GM12878 (cell line): ENCODE results near the gene FAM170B. TPM values are rescaled to one million over a fixed set of nuclear protein-coding genes. Genes with fewer than 3 reads are reported as not detected.

Experiments
- ATAC-seq: fragments of 200-7000 bp; cut with Tn5 transposase; 3 replicates; pipeline ENCODE4 v1.9.1; 2020; ENCODE audit warnings: mild to moderate bottlenecking, moderate library complexity
- BruUV-seq: library from RNA; stranded (reverse); fragments of 400-500 nt; replicated peaks from 2 replicates; lab custom pipeline; 2021; lab: Mats Ljungman, UMichigan
- CTCF ChIA-PET: fragments of 300-600 bp; sonication (Branson Sonifier 250); formaldehyde crosslinking; extraction: SDS; loops from one replicate; lab custom pipeline; 2021; ENCODE audit warnings: inconsistent platforms; lab: Yijun Ruan, JAX
- POLR2A ChIA-PET: fragments of 350-600 bp; formaldehyde crosslinking; extraction: SDS; loops from one replicate; lab custom pipeline; 2021; ENCODE audit warnings: inconsistent platforms; lab: Charles Lee
- RAD21 ChIA-PET: fragments of 300-600 bp; sonication (Branson Sonifier 250); formaldehyde crosslinking; loops from one replicate; lab custom pipeline; 2023; ENCODE audit warnings: antibody characterized with exemption; ENCODE audit not compliant: unreplicated experiment; lab: Charles Lee
- SMC1A ChIA-PET: fragments of 300-600 bp; sonication (Branson Sonifier 250); formaldehyde crosslinking; loops from one replicate; lab custom pipeline; 2023; ENCODE audit not compliant: unreplicated experiment, uncharacterized antibody; lab: Charles Lee
- DNase-seq: peaks from one replicate; pipeline ENCODE4 v3.0.0-alpha.2; 2011; ENCODE audit warnings: low read depth, low spot score
- FAIRE-seq: peaks from 3 replicates; lab custom pipeline; 2011; peaks lifted over from hg19 to GRCh38; lab: Jason Lieb, UNC
- H2AFZ ChIP-seq: 2 replicates; pipeline ENCODE4 v1.6.0; 2011; ENCODE audit warnings: low read depth, low read length, control low read depth; ENCODE audit not compliant: control insufficient read depth
- H3K27ac ChIP-seq: 2 replicates; pipeline ENCODE4 v1.5.1; 2011; ENCODE audit warnings: control low read depth; ENCODE audit not compliant: control insufficient read depth, insufficient read depth
- H3K27me3 ChIP-seq, 2 experiments: replicated peaks in 1 of 2; 2 replicates each; pipeline versions ENCODE4 v1.6.0 to v1.6.1; 2011; ENCODE audit warnings: low read length in 1 of 2; ENCODE audit not compliant: control insufficient read depth in 2 of 2, insufficient read depth in 2 of 2
- H3K36me3 ChIP-seq, 2 experiments: 2 replicates each; pipeline ENCODE4 v1.5.1; 2011; ENCODE audit warnings: low read length in 1 of 2; ENCODE audit not compliant: control insufficient read depth in 2 of 2, insufficient read depth in 2 of 2
- H3K4me1 ChIP-seq: 2 replicates; pipeline ENCODE4 v1.6.1; 2011; ENCODE audit warnings: mild to moderate bottlenecking, low read length, moderate library complexity, mixed read lengths; ENCODE audit not compliant: control insufficient read depth, insufficient read depth
- H3K4me2 ChIP-seq: 2 replicates; pipeline ENCODE4 v1.6.0; 2011; ENCODE audit warnings: control low read depth; ENCODE audit not compliant: control insufficient read depth, insufficient read depth
- H3K4me3 ChIP-seq: fragments of 200-600 bp; sonication (generic); 2 replicates; pipeline ENCODE4 v1.5.1; 2016
- H3K79me2 ChIP-seq: 2 replicates; pipeline ENCODE4 v1.6.0; 2011; ENCODE audit warnings: low read length; ENCODE audit not compliant: control insufficient read depth, insufficient read depth
- H3K9ac ChIP-seq: 2 replicates; pipeline ENCODE4 v1.8.0; 2011; ENCODE audit warnings: low read length, control low read depth, mixed read lengths; ENCODE audit not compliant: control insufficient read depth, insufficient read depth
- H3K9me3 ChIP-seq: replicated peaks from 3 replicates; pipeline ENCODE4 v1.5.1; 2011; ENCODE audit warnings: mild to moderate bottlenecking, low read length; ENCODE audit not compliant: control insufficient read depth, insufficient read depth
- H4K20me1 ChIP-seq: 2 replicates; pipeline ENCODE4 v1.6.0; 2011; ENCODE audit not compliant: control insufficient read depth, insufficient read depth
- ASH2L ChIP-seq: fragments of 300-600, 200-600 bp; sonication (generic); IDR thresholded peaks from 2 replicates; pipeline ENCODE4 v1.6.1; 2017; ENCODE audit warnings: low read depth, mild to moderate bottlenecking, borderline replicate concordance
- BACH1 ChIP-seq: fragments of 450-650 bp; IDR thresholded peaks from 2 replicates; pipeline ENCODE4 v1.6.1; 2017; ENCODE audit warnings: mild to moderate bottlenecking, borderline replicate concordance
- BRCA1 ChIP-seq: IDR thresholded peaks from 2 replicates; pipeline ENCODE4 v1.6.1; 2011; ENCODE audit warnings: low read depth, low read length, improper control_type of control experiment
- EED ChIP-seq: sonication (generic); IDR thresholded peaks from 2 replicates; pipeline ENCODE4 v1.6.1; 2016; ENCODE audit warnings: antibody characterized with exemption, low read depth
- EZH2 ChIP-seq: IDR thresholded peaks from 2 replicates; pipeline ENCODE4 v1.6.1; 2012; ENCODE audit warnings: low read depth, mild to moderate bottlenecking, control low read depth, inconsistent platforms, low read length, borderline replicate concordance; ENCODE audit not compliant: control insufficient read depth
- KAT2A ChIP-seq: conservative IDR thresholded peaks from 2 replicates; pipeline ENCODE4 v1.6.1; 2011; ENCODE audit warnings: low read depth, low read length; ENCODE audit not compliant: control insufficient read depth
- LARP7 ChIP-seq: fragments of 450-650 bp; IDR thresholded peaks from 2 replicates; pipeline ENCODE4 v1.6.1; 2017; ENCODE audit warnings: mild to moderate bottlenecking
- MXI1 ChIP-seq: fragments of 150-350 bp; IDR thresholded peaks from 2 replicates; pipeline ENCODE4 v1.6.1; 2011; ENCODE audit warnings: low read depth, mild to moderate bottlenecking, inconsistent platforms, low read length, improper control_type of control experiment
- PML ChIP-seq: IDR thresholded peaks from 2 replicates; pipeline ENCODE4 v1.6.1; 2012; ENCODE audit warnings: low read length, inconsistent platforms
- POU2F2 ChIP-seq: IDR thresholded peaks from 3 replicates; pipeline ENCODE4 v1.6.1; 2011; ENCODE audit warnings: low read depth, mild to moderate bottlenecking, low read length, borderline replicate concordance
- RELA ChIP-seq: fragments of 450-650 bp; IDR thresholded peaks from 2 replicates; pipeline ENCODE4 v1.8.0; 2014; ENCODE audit warnings: borderline replicate concordance; ENCODE audit not compliant: partially characterized antibody
- TBL1XR1 ChIP-seq: IDR thresholded peaks from 2 replicates; pipeline ENCODE4 v1.6.1; 2012; ENCODE audit warnings: low read depth, low read length, improper control_type of control experiment
- ZNF622 ChIP-seq: fragments of 450-650 bp; IDR thresholded peaks from 2 replicates; pipeline ENCODE4 v1.6.1; 2017; ENCODE audit warnings: mild to moderate bottlenecking, inconsistent platforms
- WGBS: methylation state at CpG from one replicate; pipeline ENCODE4 v1.1.6; 2016; ENCODE audit warnings: low lambda C conversion rate; ENCODE audit not compliant: insufficient replicate concordance, insufficient coverage; ENCODE audit errors: missing lambda C conversion rate; 5-methylcytosine and 5-hydroxymethylcytosine counted together
- in situ Hi-C: fragments of 300-500 bp; cut with MboI; formaldehyde crosslinking; loops from 9 replicates; pipeline ENCODE4 v1.14.3; 2018; ENCODE audit warnings: mixed read lengths
- intact Hi-C: fragments of 100-400 bp; cut with micrococcal nuclease; formaldehyde crosslinking; loops from one replicate; pipeline ENCODE4 v1.14.2; 2022; ENCODE audit not compliant: unreplicated experiment
- polyA plus RNA-seq, 11 experiments: library from polyadenylated mRNA; depleted of rRNA in 4 of 11; unstranded in 6 of 11; stranded (reverse) in 5 of 11; fragments of >200 nt; fragmentation: Nextera tagmentation in 4 of 11; fragmentation: Illumina TruSeq in 1 of 11; extraction: Ambion mirVana in 4 of 11; extraction: Trizol in 1 of 11; gene quantifications; 1 replicate in 1 of 11; 2 replicates in 10 of 11; pipeline versions ENCODE4 v1.2.1 to v1.2.3, GENCODE V29; 2011 to 2016; ENCODE audit warnings: inconsistent platforms in 2 of 11, missing spikeins in 2 of 11, low read depth in 1 of 11
- total RNA-seq, 4 experiments: library from RNA; depleted of rRNA in 3 of 4; stranded (reverse); fragments of >200 nt in 3 of 4; fragmentation: Illumina TruSeq in 1 of 4; extraction: Trizol in 1 of 4; gene quantifications; 2 replicates each; pipeline versions ENCODE4 v1.2.1 to v1.2.3, GENCODE V29; 2013 to 2021
- TF ChIP-seq, protein P1 (sequence below), 3 experiments: IDR thresholded peaks in 2 of 3; conservative IDR thresholded peaks in 1 of 3; 2 replicates each; pipeline ENCODE4 v1.5.1; 2011; ENCODE audit warnings: low read depth in 3 of 3, low read length in 3 of 3, mild to moderate bottlenecking in 3 of 3, control low read depth in 2 of 3, moderate library complexity in 2 of 3, inconsistent platforms in 1 of 3, mixed read lengths in 1 of 3; ENCODE audit not compliant: control insufficient read depth in 2 of 3, insufficient read depth in 1 of 3; ENCODE audit errors: extremely low read depth in 1 of 3
- TF ChIP-seq, protein P2 (sequence below): IDR thresholded peaks from 2 replicates; pipeline ENCODE4 v1.6.1; 2012; ENCODE audit warnings: low read depth, low read length, improper control_type of control experiment

The FAM170B gene
- total and polyA plus RNA-seq, 10 of the 15 experiments (the other 5 are each of a cell fraction or from before 2014, with no cell fraction given): not detected

DNA sequence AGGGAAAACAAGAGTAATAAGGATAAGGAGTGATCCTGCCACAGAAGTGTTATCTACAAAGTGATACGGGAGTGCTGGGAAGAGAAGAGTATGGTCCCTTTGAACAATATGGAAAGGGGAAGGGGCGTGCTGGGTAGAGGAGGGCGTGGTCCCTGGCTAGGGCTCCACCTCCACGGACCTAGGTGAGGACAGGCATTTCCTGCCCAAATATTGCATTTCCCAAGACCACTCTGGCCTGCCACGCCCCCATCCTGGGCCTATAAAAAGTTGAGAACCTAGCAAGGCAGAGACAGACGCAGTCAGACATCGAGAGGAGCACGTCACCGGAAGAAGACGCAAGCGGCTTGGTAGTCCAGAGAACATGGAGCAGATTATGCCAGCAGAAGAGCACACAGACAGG, 41.3 kb downstream of the FAM170B start (continued):
- no peak for TF ChIP-seq RELA
- TF ChIP-seq ZNF622: no peak
- no peak for TF ChIP-seq MXI1
- no peak for TF ChIP-seq PML
- no peak for TF ChIP-seq ASH2L
- no peak for TF ChIP-seq POU2F2
- TF ChIP-seq, all 136 proteins: peak for 0

DNA sequence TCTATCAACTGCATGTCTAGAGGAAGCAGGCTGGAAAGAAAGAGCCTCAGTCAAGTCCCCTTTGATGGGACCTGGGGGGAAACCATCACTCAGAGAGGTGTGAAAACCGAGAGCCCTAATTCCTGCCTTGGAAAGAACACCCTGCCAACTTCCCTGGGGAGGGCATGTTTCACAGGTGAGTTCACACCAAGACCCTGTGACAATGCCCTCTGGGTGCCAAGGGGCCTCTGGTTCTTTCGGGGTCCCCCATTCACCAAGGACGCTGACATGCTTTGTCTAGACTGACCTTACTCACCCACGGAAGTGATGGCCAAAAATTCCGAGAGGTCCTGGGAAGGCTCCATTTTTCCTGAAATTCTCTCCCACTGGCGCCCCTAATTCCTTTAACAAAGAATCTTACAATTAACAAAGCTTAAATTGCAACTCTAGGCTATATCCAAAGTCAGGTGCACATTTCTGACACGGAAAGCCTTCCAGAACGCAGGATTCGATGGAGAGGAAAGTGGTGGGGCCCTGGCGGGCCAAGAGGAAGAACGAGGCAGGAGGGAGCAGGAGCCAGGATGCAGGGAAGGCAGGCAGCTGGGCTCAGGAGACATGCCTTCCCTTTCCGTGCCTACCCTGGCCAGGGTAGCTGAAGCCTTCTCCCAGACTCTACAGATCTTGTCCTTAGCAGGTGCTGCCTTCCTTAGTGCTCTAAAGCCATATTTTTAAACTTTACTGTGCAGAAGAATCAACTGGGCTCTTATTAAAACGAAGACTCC, 42.2 kb downstream of the FAM170B start:
- Histone ChIP-seq H3K9me3 (no peaks in the 10 kb centered on the region), H3K4me1 (no peaks in the 10 kb centered on the region), H3K27me3 (no peaks in the 10 kb centered on the region; a peak in 2 of 4 replicates), H4K20me1 (no peaks in the 10 kb centered on the region), H3K4me3 (no peak overlapping the region), H3K79me2 (no peaks in the 10 kb centered on the region), H3K4me2 (no peak overlapping the region), H2AFZ (no peak overlapping the region), H3K36me3 (no peaks in the 10 kb centered on the region), H3K27ac (no peak overlapping the region), H3K9ac (no peak overlapping the region)
- intact Hi-C loops (no loop called here), in situ Hi-C loops (no loop called here)
- no peak for FAIRE-seq
- 23% methylated on average over 13 of the region's 13 CpGs for WGBS
- no peak for ATAC-seq
- POLR2A ChIA-PET: no interaction called here
- RAD21 ChIA-PET: no interaction called here
- SMC1A ChIA-PET: no interaction called here
- CTCF ChIA-PET: no interaction called here
- no peak for DNase-seq
- no TSS peak for BruUV-seq
- no peak for TF ChIP-seq TBL1XR1
- no peak for TF ChIP-seq BACH1
- TF ChIP-seq EZH2: no peak
- TF ChIP-seq EED: no peak
- TF ChIP-seq KAT2A: no peak
- TF ChIP-seq LARP7: no peak
- TF ChIP-seq, protein P1, sequence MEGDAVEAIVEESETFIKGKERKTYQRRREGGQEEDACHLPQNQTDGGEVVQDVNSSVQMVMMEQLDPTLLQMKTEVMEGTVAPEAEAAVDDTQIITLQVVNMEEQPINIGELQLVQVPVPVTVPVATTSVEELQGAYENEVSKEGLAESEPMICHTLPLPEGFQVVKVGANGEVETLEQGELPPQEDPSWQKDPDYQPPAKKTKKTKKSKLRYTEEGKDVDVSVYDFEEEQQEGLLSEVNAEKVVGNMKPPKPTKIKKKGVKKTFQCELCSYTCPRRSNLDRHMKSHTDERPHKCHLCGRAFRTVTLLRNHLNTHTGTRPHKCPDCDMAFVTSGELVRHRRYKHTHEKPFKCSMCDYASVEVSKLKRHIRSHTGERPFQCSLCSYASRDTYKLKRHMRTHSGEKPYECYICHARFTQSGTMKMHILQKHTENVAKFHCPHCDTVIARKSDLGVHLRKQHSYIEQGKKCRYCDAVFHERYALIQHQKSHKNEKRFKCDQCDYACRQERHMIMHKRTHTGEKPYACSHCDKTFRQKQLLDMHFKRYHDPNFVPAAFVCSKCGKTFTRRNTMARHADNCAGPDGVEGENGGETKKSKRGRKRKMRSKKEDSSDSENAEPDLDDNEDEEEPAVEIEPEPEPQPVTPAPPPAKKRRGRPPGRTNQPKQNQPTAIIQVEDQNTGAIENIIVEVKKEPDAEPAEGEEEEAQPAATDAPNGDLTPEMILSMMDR (IDR thresholded peaks at IDR 0.05 in 2 of 3, conservative IDR thresholded peaks at IDR 0.05 in 1 of 3; ENCODE audit: control insufficient read depth in 2 of 3, extremely low read depth in 1 of 3, insufficient read depth in 1 of 3, low read depth in 3 of 3, low read length in 3 of 3): no peak
- TF ChIP-seq, protein P2, sequence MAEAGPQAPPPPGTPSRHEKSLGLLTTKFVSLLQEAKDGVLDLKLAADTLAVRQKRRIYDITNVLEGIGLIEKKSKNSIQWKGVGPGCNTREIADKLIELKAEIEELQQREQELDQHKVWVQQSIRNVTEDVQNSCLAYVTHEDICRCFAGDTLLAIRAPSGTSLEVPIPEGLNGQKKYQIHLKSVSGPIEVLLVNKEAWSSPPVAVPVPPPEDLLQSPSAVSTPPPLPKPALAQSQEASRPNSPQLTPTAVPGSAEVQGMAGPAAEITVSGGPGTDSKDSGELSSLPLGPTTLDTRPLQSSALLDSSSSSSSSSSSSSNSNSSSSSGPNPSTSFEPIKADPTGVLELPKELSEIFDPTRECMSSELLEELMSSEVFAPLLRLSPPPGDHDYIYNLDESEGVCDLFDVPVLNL: no peak
- TF ChIP-seq BRCA1: no peak
- no peak for TF ChIP-seq MXI1
